Right cardiac atrium (tissue), 5 donors: Measurements from ENCODE around the gene EDN2. TPM values are rescaled to one million over a fixed set of nuclear protein-coding genes. Genes with fewer than 3 reads are reported as not detected.
A peak's percentile ranks its signal among the peaks of the same experiment; 100 is the strongest.

Source experiments
- ATAC-seq, 2 donors: fragments of 200-7000 bp; cut with Tn5 transposase; one replicate each; pipeline versions ENCODE4 v1.8.0 to v1.9.1; 2020; ENCODE audit warnings: moderate library complexity in 2 of 2, mild to moderate bottlenecking in 1 of 2
- DNase-seq, 3 donors: peaks; one replicate each; pipeline ENCODE4 v3.0.0-alpha.2; 2020
- H3K27ac ChIP-seq: one replicate; pipeline ENCODE4 v1.5.1; 2013; ENCODE audit warnings: mild to moderate bottlenecking, low read length, control low read depth, moderate library complexity
- H3K27me3 ChIP-seq: one replicate; pipeline ENCODE4 v1.6.1; 2013; ENCODE audit not compliant: control insufficient read depth, insufficient read depth
- H3K4me1 ChIP-seq: one replicate; pipeline ENCODE4 v1.6.1; 2013; ENCODE audit warnings: low read length; ENCODE audit not compliant: control insufficient read depth, insufficient read depth
- H3K4me3 ChIP-seq: one replicate; pipeline ENCODE4 v1.5.1; 2013; ENCODE audit warnings: low read length, control low read depth
- H3K9me3 ChIP-seq: one replicate; pipeline ENCODE4 v1.6.1; 2013; ENCODE audit warnings: low read length; ENCODE audit not compliant: control insufficient read depth
- WGBS: extraction: QIAGEN DNeasy Blood & Tissue Kit; methylation state at CpG from one replicate; pipeline ENCODE4 v1.1.7; 2013; 5-methylcytosine and 5-hydroxymethylcytosine counted together
- intact Hi-C, 4 donors: fragments of 100-400 bp; cut with DNase I; formaldehyde crosslinking; loops; one replicate each; pipeline versions ENCODE4 v1.11.0 to v1.14.0; 2022 to 2023
- polyA plus RNA-seq: library from polyadenylated mRNA; stranded (reverse); fragments of 200-250 nt; gene quantifications from one replicate; pipeline ENCODE4 v1.2.3, GENCODE V29; 2013
- total RNA-seq, 4 donors: library from RNA; stranded (reverse); fragmentation: NEBNext Ultra II Directional; extraction: Animal tissue kit (Norgen Biotek cat#: 25700); gene quantifications; one replicate each; pipeline ENCODE4 v1.2.1, GENCODE V29; 2021
- donor health status: healthy with polysubstance abuse.
- donor health status: DM: no; HTN: yes; CAD: no.
- donor health status: DM: no; HTN: no; CAD: no.
- donor health status: DM: no; HTN: yes; CAD: no; lungs with severe emphysema.
- donor health status: DM: yes; HTN: yes; CAD: no.

Gene EDN2
- total and polyA plus RNA-seq, 5 donors = 0.07 to 0.56 (median 0.37) TPM

DNA sequence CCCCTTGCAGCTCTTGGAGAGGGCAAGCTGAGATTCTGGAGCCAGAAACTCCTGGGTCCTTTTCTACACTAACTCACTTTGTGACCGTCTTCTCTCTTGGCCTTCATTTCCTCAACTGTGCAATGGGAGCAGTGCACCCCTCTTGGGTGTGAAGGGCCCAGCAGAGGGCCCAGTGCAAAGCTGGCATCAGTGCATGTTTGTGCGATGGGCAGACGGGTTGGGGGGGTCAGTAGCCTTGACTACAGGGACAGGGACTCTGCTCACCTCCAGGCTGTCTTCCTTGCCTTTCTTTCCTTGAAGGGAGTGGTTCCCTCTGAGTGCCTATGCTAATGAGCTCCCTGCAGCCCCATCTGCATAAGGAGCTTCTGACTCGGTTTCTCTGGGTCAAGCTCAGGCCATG lies 51.0 kb downstream of the EDN2 start:
- DNase-seq (peak in 1 of 3 donors; percentile 26), ATAC-seq (no peak)
- 80% methylated on average over 4 of the region's 4 CpGs for WGBS
- no peak overlapping the region for H3K4me3 ChIP-seq
- no peak overlapping the region for H3K27ac ChIP-seq
- no peaks in the 10 kb centered on the region for H3K27me3 ChIP-seq
- no peaks in the 10 kb centered on the region for H3K9me3 ChIP-seq
- H3K4me1 ChIP-seq = peaks cover 16% of the 10 kb centered on the region
- intact Hi-C loops = loop anchor here in 2 of 4 donors (5.0 kb wide), 1 partner anchor 166 kb away; no protein-coding TSS in a partner anchor

DNA sequence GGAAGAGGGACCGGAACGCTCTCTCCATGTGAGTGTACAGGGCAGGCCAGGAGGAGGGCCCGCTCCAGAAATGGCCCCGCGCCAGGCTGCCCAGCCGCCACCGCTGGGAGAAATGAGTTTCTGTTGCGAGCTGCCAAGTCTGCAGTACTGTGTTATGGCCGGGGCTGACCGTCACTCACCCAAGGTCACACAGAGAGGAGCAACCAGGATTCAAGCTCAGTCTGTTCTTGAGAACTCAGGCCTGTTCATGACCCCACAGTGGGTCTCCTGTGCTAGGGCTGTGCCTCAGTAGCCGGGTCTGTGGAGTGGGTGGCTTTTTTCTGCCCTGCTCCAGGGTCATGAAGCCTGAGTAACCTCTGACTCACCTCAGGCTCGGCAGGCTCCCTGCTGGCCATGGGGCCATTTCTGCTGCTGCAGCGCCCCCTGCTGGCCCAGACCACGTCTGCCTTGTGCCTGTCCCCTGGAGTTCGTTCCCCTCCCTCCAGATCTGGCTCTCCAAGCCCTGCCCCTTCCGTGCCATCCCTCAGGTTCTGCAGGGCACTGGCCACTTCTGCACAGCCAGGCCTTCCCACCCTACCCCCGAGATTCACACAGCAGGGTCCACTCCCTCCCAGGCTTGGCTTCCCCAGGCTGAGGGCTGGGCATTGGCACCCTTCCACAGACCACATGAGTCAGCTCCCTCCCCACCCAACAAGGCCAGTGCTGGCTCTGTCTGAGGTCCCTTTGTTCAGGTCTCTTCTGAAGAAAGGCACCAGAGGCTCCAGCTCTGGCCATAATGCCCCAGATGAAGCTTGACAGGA lies 51.8 kb downstream of the EDN2 start:
- ATAC-seq = peak; percentile 88 to 92
- 16% methylated on average over 17 of the region's 17 CpGs for WGBS

DNA sequence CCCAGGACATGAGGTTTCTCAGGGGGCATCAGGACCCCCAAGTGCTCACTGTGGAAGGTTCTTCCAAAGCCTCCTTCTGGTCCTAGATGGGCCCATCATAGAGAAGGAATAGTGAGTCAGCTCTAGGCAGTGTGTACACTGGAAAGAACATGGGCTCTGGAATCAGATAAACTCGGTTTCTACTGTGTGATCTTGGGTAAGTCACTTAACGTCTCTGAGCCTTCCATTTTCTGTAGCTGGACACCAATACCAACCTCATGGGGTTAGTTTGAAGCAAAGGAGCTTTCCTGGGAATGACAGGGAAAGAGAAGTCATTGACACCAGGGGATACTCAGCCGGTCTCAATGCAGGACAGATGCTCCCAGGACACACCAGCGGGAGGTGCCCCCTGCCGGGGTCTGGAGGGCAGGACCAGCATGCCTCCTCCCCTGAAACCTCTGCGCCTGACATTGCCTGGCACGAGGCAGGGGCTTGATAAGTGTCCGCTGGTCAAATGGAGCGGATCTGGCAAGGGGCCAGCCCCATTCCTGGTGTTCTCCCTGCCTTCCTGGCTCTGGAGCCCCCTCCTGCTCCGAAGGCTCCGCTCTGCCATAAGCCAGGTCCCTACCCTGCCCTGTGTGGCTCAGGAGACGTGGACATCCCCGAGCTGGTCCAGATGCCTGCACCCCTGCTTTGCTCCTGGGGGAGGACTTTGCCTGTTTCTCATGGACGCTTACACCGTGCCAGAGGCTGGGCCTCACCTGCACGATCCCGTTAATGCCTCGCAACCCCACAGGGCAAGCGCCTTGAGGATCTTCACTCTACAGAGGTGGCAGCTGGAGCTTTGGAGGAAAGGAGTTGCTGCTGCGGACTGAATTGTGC lies 52.8 kb downstream of the EDN2 start:
- 62% methylated on average over 20 of the region's 20 CpGs for WGBS
- ATAC-seq (peak; percentile 7 to 10), DNase-seq (peak; percentile 42 to 84 (median 76))
- peak overlapping the region; percentile 41 for H3K27ac ChIP-seq
- H3K4me3 ChIP-seq = no peak overlapping the region
- peaks cover 16% of the 10 kb centered on the region for H3K4me1 ChIP-seq
- no peaks in the 10 kb centered on the region for H3K9me3 ChIP-seq
- intact Hi-C loops = loop anchor here in 2 of 4 donors (5.0 kb wide), 1 partner anchor 164 kb away; no protein-coding TSS in a partner anchor
- H3K27me3 ChIP-seq = no peaks in the 10 kb centered on the region

More for the DNA sequence above, 51.8 kb downstream of the EDN2 start:
- H3K4me3 ChIP-seq = no peak overlapping the region
- H3K27me3 ChIP-seq = no peaks in the 10 kb centered on the region
- H3K9me3 ChIP-seq = no peaks in the 10 kb centered on the region
- H3K27ac ChIP-seq = peak overlapping the region; percentile 47
- intact Hi-C loops = loop anchor here in 2 of 4 donors (5.0 kb wide), 1 partner anchor 165 kb away; no protein-coding TSS in a partner anchor
- peaks cover 16% of the 10 kb centered on the region for H3K4me1 ChIP-seq
- peak; percentile 90 to 95 (median 94) for DNase-seq

DNA sequence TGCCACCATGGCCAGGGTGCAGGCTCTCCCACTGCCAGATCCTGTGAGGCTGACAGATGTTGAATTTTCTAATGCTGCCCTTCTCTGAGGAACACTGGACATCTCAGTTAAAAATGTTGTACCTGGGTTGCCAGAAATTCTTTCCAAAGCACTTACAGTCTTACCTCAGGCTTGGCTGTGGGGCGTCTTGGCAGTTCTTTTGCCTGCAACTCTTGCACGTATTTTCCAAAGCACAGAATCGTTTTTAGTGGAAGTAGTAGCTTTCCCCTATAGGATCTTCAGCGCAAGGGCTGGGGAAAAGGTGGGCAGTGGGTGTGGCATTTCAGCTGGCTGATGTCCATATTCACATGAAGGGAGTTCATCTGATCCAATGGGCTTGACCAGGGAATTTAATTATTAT lies 53.9 kb downstream of the EDN2 start:
- Histone ChIP-seq H3K4me3 (no peak overlapping the region), H3K9me3 (no peaks in the 10 kb centered on the region), H3K27me3 (no peaks in the 10 kb centered on the region), H3K27ac (no peak overlapping the region), H3K4me1 (peaks cover 16% of the 10 kb centered on the region)
- intact Hi-C loops = loop anchor here in 2 of 4 donors (5.0 kb wide), 1 partner anchor 163 kb away; no protein-coding TSS in a partner anchor
- ATAC-seq = no peak
- 65% methylated on average over 4 of the region's 4 CpGs for WGBS
- peak in 1 of 3 donors; percentile 44 for DNase-seq

DNA sequence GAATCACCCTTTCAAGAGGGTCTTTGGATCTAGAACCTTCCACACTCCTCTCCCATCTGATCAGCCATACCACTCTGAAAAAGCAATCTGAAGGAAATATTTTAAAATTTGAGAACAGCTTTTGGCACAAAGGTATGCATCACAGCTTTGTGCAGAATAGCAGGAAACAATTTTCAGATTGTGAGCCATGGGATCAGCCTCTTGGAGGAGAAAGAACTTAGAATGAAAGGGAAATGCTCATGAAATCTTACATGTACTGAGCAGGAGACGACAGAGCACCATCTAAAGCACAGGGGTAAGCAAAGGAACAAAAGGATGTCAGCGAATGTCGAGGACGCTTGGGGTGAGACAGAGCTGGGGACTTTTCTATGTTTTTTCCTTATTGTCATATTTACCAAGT lies 54.4 kb downstream of the EDN2 start:
- 69% methylated on average over 4 of the region's 4 CpGs for WGBS
- Histone ChIP-seq H3K4me3 (no peak overlapping the region), H3K27ac (no peak overlapping the region), H3K27me3 (no peaks in the 10 kb centered on the region), H3K9me3 (no peaks in the 10 kb centered on the region), H3K4me1 (peaks cover 16% of the 10 kb centered on the region)
- no peak for DNase-seq
- ATAC-seq = no peak
- intact Hi-C loops = loop anchor here in 2 of 4 donors (5.0 kb wide), 1 partner anchor 163 kb away; no protein-coding TSS in a partner anchor

DNA sequence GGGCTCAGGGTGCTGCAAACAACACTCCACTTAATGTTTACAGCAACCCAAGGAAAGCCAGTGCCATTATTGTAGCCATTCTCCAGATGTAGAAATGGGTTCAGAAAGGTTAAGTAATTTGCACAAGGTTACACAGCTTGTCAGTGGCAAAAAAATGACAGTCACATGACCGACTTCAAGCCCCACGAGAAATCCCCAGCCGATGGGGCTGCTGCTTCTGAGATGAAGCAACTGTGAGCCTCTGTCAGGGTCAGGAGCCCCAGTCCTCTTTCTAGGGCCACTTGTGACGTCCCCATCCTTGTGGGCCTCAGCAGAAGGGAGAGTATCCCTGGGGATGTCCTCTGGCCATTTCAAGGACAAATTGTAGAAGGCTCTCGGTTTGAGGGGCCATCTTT lies 54.8 kb downstream of the EDN2 start:
- intact Hi-C loops = loop anchor here in 2 of 4 donors (5.0 kb wide), 1 partner anchor 162 kb away; no protein-coding TSS in a partner anchor
- 66% methylated on average over 5 of the region's 5 CpGs for WGBS
- ATAC-seq (no peak), DNase-seq (peak in 1 of 3 donors; percentile 22)
- Histone ChIP-seq H3K9me3 (no peaks in the 10 kb centered on the region), H3K4me1 (peaks cover 16% of the 10 kb centered on the region), H3K27me3 (no peaks in the 10 kb centered on the region), H3K4me3 (no peak overlapping the region), H3K27ac (no peak overlapping the region)

Other genes with a start within 250 kb of the EDN2 start
- 10 to 100 TPM; 50.2 to 66.5 (median 57.1) TPM for gene SCMH1, start 242.4 kb downstream of the EDN2 start, total RNA-seq
- gene SCMH1, start 242.4 kb downstream of the EDN2 start, polyA plus RNA-seq = 42.6 TPM
- gene FOXO6, start 123.2 kb downstream of the EDN2 start, total RNA-seq = 1 to 10 TPM; 1.9 to 7.0 (median 5.3) TPM
- 1.1 TPM for gene FOXO6, start 123.2 kb downstream of the EDN2 start, polyA plus RNA-seq